Stimulated activated CD4-positive, alpha-beta T cell treated with anti-CD3 and anti-CD28 coated beads, Interleukin-4, amount 100 ng/mL, for 24 hours (primary cell): ENCODE measurements around the gene SETD1A.
A peak's percentile ranks its signal among the peaks of the same experiment; 100 is the strongest.
"Not testable (repeated sequence)": the region's sequence is repeated elsewhere in the genome, so short reads cannot be mapped to it uniquely, and the experiment has no call there.

Experiments
- DNase-seq: peaks from one replicate; pipeline ENCODE4 v3.0.0-alpha.2; 2020

The SETD1A gene

DNA sequence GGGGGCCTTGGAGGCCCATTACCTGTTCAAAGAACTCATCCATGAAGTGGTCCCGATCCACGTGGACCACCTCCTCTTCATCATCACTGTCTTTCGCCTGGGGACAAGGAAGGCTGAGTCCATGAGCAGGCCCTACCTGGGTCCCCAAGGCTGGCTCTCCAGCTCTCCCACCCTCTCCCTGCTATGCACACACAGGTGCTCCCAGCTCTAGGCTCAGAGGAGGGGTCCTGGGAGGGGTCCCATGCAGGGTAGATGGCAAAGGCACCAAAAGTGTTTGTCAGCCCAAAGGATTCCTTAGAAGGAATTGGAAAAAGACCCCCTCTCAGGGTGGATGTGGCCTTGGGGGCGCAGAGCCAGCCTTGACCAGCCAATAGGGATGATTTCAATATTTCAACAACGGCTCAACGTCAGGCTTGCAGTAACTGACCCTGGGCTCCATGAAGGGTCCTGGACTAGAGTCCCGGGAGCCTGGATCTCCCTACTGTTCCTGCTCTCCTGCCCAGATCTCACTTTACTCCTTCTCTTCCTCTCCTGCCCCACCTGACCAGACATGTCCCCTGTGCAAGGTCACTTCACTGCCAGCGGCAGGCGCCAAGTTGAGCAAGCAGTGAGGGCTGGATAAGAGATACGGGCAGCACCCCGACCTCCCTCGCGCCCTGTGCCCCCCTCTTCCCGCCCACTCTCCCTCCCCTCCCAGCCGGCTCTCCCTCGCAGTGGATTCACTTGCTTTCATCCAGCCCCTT lies 44.1 kb downstream of the SETD1A start:
- no peak for DNase-seq

GRCh38 chr16:31002250-31002700 lies 44.7 kb downstream of the SETD1A start:
- DNase-seq = no peak

- no peak for DNase-seq
These were observed 45.3 kb downstream of the SETD1A start for GRCh38 chr16:31002862-31003341.

DNA sequence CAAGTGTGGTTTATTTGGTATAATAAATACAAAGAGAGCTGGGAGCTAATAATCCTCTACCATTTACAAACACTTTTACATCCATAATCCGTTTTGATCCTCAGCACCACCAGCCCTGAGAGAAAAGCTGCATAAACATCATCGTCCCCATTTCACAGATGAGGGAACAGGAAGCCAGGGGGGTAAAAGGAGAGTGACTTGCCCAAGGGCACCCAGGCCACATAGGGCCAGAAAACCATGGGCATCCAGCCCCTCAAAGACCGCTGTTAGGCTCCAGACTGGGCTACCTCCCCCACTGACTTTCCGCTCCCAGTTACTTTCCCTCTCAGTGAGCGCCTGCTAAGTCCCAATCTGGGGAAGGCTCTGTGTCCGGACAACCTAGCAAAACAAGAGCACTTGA lies 46.2 kb downstream of the SETD1A start:
- no peak for DNase-seq

- no peak for DNase-seq
These were observed 47.1 kb downstream of the SETD1A start for GRCh38 chr16:31004658-31005057.

- no peak for DNase-seq
These were observed 48.0 kb downstream of the SETD1A start for GRCh38 chr16:31005350-31006085.

- DNase-seq = no peak
These were observed 48.5 kb downstream of the SETD1A start for GRCh38 chr16:31006086-31006385.

DNA sequence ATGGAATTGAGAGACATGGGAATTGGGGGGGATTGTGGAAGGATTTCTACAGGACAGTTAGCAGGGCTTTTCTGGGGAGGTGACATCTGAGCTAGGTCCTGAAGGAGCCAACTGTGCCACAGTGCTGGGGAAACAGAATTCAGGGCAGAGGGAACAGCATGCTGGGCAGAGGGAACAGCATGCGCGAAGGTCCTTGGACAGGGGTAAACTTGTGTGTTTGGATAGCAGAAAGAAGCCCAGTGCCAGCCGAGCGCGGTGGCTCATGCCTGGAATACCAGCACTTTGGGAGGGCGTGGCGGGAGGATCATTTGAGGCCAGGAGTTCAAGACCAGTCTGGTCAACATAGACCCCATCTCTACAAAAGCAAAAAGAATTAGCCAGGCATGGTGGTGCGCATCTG lies 49.0 kb downstream of the SETD1A start:
- DNase-seq = no peak

GRCh38 chr16:31007684-31008083 lies 50.1 kb downstream of the SETD1A start:
- no peak for DNase-seq

GRCh38 chr16:31008149-31008548 lies 50.6 kb downstream of the SETD1A start:
- no peak for DNase-seq

DNA sequence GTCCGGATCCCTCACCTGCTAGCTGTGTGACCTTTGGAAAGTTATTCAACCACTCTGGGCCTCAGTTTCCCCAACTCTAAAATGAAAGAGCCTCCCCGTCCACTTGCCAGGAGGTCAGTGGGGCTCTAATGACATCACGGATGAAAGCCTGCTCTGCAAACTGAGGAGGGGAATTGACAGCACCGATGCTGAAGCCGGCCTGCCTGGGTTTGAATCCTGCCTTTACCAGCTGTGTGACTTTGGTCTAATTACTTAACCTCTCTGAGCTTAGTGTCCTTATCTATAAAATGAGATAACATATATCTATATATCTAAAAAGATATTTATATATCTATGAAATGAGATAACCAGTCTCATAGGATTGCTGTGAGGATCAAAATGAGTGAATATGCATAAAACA lies 51.0 kb downstream of the SETD1A start:
- DNase-seq = no peak

- DNase-seq = no peak
These were observed 51.6 kb downstream of the SETD1A start for GRCh38 chr16:31009120-31009519.

GRCh38 chr16:31009894-31010584 lies 52.5 kb downstream of the SETD1A start:
- DNase-seq = no peak

- DNase-seq = peak; percentile 42
These were observed 53.2 kb downstream of the SETD1A start, which contains the start of gene STX1B for GRCh38 chr16:31010585-31011325. Gene STX1B (minus strand): TSS chr16:31010638. CDS start chr16:31010396, 242 bp downstream.

DNA sequence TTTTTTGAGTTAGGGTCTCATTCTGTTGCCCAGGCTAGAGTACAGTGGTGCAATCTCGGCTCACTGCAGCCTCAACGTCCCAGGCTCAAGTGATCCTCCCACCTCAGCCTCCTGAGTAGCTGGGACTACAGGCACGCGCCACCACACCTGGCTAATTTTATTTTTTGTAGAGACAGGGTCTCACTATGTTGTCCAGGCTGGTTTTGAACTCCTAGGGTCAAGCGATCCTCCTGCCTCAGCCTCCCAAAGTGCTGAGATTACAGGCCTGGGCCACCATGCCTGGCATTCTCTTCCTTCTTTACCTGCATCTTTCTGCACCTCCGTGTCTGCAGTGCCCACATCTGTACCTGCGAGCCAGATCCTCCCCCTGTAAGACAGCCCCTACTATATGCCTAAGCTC lies 54.3 kb downstream of the SETD1A start:
- DNase-seq = not testable (repeated sequence)

DNA sequence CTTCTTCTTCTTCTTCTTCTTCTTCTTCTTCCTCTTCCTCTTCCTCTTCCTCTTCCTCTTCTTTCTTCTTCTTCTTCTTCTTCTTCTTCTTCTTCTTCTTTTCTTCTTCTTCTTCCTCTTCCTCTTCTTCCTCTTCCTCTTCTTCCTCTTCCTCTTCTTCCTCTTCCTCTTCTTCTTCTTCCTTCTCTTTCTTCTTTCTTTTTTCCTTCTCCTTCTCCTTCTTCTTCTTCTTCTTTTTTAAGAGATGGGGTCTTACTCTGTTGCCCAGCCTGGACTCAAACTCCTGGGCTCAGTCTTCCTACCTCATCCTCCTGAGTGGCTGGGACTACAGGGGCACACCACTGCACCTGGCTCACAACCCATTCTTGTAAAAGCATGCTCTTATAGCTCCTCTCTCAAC lies 55.7 kb downstream of the SETD1A start:
- DNase-seq = not testable (repeated sequence)

- no peak for DNase-seq
These were observed 58.5 kb downstream of the SETD1A start for GRCh38 chr16:31016018-31016417.

DNA sequence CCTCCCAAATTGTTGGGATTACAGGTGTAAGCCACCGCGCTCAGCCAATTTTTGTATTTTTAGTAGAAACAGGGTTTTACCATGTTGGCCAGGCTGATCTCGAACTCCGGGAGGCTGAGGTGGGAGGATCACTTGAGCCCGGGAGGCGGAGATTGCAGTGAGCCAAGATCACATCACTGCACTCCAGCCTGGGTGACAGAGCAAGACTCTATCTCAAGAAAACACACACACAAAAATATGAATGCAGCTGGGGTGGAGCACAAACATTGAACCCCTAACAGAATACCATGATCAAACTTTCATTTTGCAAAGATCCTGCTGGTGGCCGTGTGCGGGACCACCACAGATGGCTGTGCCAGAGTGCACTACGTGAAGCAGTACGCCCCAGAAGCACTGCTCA lies 60.2 kb downstream of the SETD1A start:
- not testable (repeated sequence) for DNase-seq

GRCh38 chr16:31020536-31020935 lies 63.0 kb downstream of the SETD1A start:
- no peak for DNase-seq

DNA sequence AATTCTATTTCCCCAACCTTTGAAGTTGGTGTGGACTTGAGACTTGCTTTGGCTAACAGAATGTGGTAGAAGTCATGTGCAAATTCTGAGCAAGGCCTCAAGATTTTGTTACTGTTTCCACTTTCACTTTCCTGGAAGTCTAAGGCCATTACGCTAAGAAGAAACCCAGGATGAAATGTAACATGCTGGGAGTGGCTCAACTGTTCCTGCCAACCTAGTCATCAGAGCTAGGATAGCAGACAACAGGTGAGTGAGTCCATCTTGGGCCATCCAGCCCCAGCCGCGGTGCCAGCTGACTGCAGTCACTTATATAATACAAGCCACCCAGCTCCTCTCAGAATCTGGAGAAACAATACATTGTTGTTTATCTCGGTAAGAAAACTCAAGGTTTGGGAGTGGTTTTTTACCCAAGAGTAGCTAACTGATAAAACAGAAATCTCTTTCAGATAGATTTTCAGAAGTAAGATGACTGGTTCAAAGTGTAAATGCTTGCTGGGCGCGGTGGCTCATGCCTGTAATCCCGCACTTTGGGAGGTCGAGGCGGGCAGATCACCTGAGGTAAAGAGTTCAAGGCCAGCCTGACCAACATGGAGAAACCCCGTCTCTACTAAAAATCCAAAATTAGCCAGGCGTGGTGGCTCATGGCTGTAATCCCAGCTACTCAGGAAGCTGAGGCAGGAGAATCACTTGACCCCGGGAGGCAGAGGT lies 65.1 kb downstream of the SETD1A start:
- DNase-seq = no peak

- no peak for DNase-seq
These were observed 65.7 kb downstream of the SETD1A start for GRCh38 chr16:31023252-31023602.

DNA sequence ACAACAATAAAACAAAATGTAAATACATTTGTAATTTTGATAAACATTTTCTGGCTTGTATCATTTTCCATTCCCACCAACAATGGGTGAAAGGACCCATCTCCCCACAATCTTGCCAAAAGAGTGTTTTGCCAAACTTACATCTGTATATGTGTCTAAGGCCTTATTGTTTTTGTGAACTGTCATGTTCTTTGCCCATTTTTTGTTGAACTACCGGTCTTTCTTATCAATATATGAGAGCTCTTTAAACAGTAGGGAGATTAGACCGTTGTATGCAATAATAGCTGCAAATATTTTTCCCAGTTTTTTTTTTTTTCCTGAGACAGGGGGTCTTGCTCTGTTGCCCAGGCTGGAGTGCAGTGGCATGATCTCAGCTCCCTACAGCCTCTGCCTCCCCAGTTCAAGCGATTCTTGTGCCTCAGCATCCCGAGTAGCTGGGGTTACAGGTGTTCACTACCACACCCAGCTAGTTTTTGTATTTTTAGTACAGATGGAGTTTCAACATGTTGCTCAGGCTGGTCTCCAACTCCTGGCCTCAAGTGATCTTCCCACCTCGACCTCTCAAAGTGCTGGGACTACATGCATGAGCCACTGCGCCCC lies 66.2 kb downstream of the SETD1A start:
- DNase-seq = no peak
